ENCODE data around the gene APRT.
"Not testable (repeated sequence)": the region's sequence is repeated elsewhere in the genome, so short reads cannot be mapped to it uniquely, and the experiment has no call there.

APRT gene

DNA sequence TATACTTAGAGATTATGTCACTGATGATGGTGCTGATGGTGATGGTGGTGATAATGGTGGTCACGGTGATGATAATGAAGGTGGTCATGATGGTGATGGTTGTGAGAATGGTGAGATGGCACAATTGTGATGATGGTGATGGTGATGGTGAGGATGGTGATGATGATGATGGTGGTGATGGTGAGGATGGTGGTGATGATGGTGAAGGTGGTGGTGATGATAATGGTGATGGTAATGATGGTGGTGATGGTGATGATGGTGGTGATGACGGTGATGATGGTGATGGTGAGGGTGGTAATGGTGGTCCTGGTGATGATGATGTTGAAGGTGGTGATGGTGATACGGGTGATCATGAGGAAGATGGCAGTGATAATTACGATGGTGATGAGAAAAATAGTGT is 13.7 kb downstream of the APRT start:
- TF ChIP-seq CTCF (IDR thresholded peaks at IDR 0.05; ENCODE audit: extremely low read depth, missing control alignments) = no peak
- DNase-seq (ENCODE audit: low spot score) = no peak

- no peak for DNase-seq (ENCODE audit: low spot score)
- TF ChIP-seq CTCF (IDR thresholded peaks at IDR 0.05; ENCODE audit: extremely low read depth, missing control alignments) = no peak
These were observed 15.4 kb downstream of the APRT start for GRCh38 chr16:88796278-88796677.

- DNase-seq (ENCODE audit: low spot score) = no peak
- TF ChIP-seq CTCF (IDR thresholded peaks at IDR 0.05; ENCODE audit: extremely low read depth, missing control alignments) = no peak
These were observed 18.3 kb downstream of the APRT start for GRCh38 chr16:88793251-88793954.

DNA sequence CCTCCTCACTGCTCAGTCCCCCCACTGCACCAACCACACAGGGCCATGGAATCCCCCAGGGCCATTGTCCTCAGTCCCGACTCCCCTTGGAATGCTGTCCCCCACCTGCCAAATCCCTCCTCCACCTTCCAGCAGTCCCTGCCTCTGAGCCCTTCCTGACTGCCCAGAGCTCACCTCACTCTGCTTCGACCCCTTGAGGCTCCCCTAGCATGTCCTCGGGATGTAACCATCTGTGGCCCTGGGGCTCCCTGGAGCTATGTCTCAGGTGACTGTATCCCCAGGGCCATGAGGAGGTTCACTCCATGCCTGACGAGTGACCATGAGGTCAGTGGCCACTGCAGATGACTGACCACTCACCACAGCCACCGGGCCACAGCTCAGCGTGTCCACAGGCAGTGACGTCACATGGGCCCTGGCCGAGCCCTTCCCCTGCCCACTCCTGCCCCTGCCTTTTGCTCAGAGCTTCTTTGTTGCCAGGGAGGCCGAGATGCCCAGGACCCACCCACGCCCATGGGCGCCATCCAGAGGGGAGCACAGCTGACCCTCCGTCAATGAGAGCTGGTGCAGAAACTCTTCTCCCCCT is 19.0 kb downstream of the APRT start:
- DNase-seq (ENCODE audit: low spot score) = no peak
- no peak for TF ChIP-seq CTCF (IDR thresholded peaks at IDR 0.05; ENCODE audit: extremely low read depth, missing control alignments)

DNA sequence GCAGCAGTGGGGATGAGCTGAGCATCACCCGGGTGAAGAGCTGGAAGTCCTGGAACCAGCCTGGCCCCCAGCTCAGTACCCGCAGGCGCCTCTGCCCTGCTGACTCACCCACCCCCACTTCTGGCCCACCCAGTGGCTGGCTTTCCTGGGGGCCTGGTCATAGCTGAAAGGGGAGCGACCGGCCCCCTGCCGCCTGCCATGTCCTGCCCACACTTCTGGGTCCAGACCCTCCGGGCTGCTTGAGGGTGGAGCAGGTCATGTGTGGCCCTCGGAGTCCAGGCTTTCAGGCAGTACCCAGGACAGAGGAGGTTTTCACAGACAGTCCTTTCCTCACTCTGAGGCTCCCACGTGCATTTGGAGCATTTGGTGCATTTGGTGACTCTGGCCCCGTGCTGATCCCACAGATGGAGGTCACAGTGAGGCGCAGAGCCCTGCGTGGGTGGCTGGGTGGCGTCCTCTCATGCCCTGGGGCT is 19.6 kb downstream of the APRT start:
- DNase-seq (ENCODE audit: low spot score) = no peak

DNA sequence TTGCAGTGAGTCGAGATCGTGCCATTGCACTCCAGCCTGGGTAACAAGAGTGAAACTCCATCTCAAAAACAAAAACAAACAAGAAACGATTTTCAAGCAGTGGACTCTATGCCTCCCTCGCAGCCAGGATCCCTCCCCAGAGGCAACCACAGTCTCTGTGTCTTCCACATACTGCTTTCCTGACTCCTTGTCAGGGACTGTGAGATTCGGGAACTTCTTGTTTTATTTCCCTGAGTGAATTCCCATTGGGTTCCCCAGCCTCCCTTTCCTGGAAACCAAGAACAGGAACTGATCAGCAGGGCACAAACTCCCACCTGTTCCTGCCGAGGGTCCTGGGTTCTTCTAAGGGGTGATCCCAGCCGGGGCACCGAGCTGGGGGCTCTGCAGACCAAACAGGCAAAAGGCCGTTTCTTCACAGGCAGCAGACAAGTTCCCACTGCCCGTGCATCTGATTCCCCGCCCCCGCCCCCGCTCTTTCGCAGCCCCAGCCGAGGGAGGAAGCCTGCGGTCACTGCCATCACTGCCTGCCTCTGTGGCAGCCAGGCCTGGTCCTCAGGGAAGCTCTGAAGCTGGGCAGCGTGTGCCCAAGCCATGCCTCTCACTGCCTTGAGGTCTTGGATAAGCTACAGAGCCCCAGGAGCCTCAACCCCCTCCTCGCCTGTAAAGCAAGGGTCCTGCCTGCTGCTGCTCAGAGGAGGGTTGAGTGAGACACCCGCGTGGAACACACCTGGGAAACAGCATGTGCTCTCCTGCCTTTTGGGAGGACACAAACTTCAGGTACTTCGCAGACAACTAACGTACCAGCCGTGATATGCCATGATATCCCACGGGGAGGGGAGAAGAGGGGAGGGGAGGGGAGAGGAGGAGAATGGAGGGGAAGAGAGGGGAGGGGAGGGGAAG is 21.2 kb downstream of the APRT start:
- no peak for TF ChIP-seq CTCF (IDR thresholded peaks at IDR 0.05; ENCODE audit: extremely low read depth, missing control alignments)

More for the DNA sequence above, 19.6 kb downstream of the APRT start:
- no peak for TF ChIP-seq CTCF (IDR thresholded peaks at IDR 0.05; ENCODE audit: extremely low read depth, missing control alignments)

DNA sequence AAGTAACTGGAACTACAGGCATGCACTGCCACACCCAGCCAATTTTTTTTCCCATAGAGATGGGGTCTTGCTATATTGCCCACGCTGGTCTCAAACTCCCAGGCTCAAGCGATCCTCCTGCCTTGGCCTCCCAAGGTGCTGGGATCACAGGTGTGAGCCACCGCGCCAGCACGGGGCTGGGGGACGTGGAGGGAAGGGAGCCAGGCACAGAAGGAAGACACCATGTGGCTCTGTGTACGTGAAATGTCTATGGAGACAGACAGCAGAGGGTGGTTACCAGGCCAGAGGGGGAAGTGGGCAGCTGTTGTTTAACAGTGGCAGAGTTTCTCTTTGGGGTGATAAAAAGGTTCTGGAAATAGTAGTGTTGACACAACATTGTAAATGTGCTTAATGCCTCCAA is 22.1 kb downstream of the APRT start:
- no peak for DNase-seq (ENCODE audit: low spot score)
- no peak for TF ChIP-seq CTCF (IDR thresholded peaks at IDR 0.05; ENCODE audit: extremely low read depth, missing control alignments)

More for the DNA sequence above, 21.2 kb downstream of the APRT start:
- peak; percentile 63 for DNase-seq (ENCODE audit: low spot score)

- not testable (repeated sequence) for DNase-seq (ENCODE audit: low spot score)
These were observed 23.0 kb downstream of the APRT start for GRCh38 chr16:88788749-88789148.

All from GM20000 (cell line).